ENCODE data around the gene FGF23.

FGF23 gene

DNA sequence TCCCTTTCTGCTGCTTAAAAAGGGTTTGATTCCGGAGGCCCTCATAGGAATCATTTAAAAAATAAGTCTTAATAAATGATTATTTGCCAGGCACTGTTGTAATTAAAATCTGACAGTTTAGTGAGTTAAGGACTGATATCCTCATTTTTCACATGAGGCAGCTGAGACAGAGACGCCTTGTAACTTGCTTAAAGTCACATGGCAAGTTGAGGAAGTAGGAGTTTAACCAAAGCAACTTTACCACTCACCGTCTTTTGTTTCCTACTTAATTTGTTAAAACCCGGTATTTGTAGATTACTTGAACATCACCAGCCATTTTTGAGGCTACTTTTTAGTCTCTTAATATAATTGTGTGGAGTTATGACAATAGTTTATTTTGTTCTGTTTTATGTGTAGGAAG lies 56.1 kb downstream of the FGF23 start:
- DNase-seq: peak; percentile 34
- in situ Hi-C loops (cut with MboI; ENCODE audit: low pct_unique_long_range_greater_than_20kb, low sequenced_read_pairs): loop anchor here (25.0 kb wide), 1 partner anchor 689 kb away; no protein-coding TSS in a partner anchor

GRCh38 chr12:4322726-4323125 lies 56.8 kb downstream of the FGF23 start:
- no peak for DNase-seq
- in situ Hi-C loops (cut with MboI; ENCODE audit: low pct_unique_long_range_greater_than_20kb, low sequenced_read_pairs): loop anchor here (25.0 kb wide), 1 partner anchor 690 kb away; no protein-coding TSS in a partner anchor

GRCh38 chr12:4320853-4321701 lies 58.4 kb downstream of the FGF23 start, which contains the start of gene TIGAR:
Gene TIGAR (plus strand): TSS chr12:4321213. CDS start chr12:4321272, 59 bp downstream.
- in situ Hi-C loops (cut with MboI; ENCODE audit: low pct_unique_long_range_greater_than_20kb, low sequenced_read_pairs): loop anchor here (25.0 kb wide), 1 partner anchor 691 kb away; no protein-coding TSS in a partner anchor
- DNase-seq: peak; percentile 96

GRCh38 chr12:4320497-4320852 lies 59.0 kb downstream of the FGF23 start:
- in situ Hi-C loops (cut with MboI; ENCODE audit: low pct_unique_long_range_greater_than_20kb, low sequenced_read_pairs): loop anchor here (25.0 kb wide), 1 partner anchor 692 kb away; no protein-coding TSS in a partner anchor

More at GRCh38 chr12:4320497-4320852, 59.0 kb downstream of the FGF23 start:
- no peak for DNase-seq
